ENCODE measurements around the gene NAALADL2. TPM values are rescaled to one million over a fixed set of nuclear protein-coding genes. Genes with fewer than 3 reads are reported as not detected.

Gene NAALADL2
- total RNA-seq, 1 donor from 2014 or later = 1.6 TPM

- no peaks in the 10 kb centered on the region for H3K36me3 Mint-ChIP-seq (ENCODE audit: unreplicated experiment)
- H3K4me3 Mint-ChIP-seq (ENCODE audit: unreplicated experiment) = no peak overlapping the region
- no peaks in the 10 kb centered on the region for H3K27me3 Mint-ChIP-seq (ENCODE audit: unreplicated experiment)
- no peaks in the 10 kb centered on the region for H3K9me3 Mint-ChIP-seq (ENCODE audit: unreplicated experiment)
- no peak for TF ChIP-seq CTCF (IDR thresholded peaks at IDR 0.05; ENCODE audit: partially characterized antibody, unreplicated experiment)
- H3K27ac Mint-ChIP-seq (ENCODE audit: unreplicated experiment) = no peak overlapping the region
- DNase-seq = no peak
- no peaks in the 10 kb centered on the region for H3K4me1 Mint-ChIP-seq (ENCODE audit: low read depth, unreplicated experiment)
Measured at GRCh38 chr3:175672119-175672689, 813.1 kb downstream of the NAALADL2 start.

GRCh38 chr3:175679568-175679967 lies 820.4 kb downstream of the NAALADL2 start:
- no peak for DNase-seq
- H3K36me3 Mint-ChIP-seq (ENCODE audit: unreplicated experiment) = no peaks in the 10 kb centered on the region
- no peak overlapping the region for H3K4me3 Mint-ChIP-seq (ENCODE audit: unreplicated experiment)
- no peak for TF ChIP-seq CTCF (IDR thresholded peaks at IDR 0.05; ENCODE audit: partially characterized antibody, unreplicated experiment)
- peaks cover 3% of the 10 kb centered on the region for H3K4me1 Mint-ChIP-seq (ENCODE audit: low read depth, unreplicated experiment)
- peaks cover 2% of the 10 kb centered on the region for H3K9me3 Mint-ChIP-seq (ENCODE audit: unreplicated experiment)
- no peak overlapping the region for H3K27ac Mint-ChIP-seq (ENCODE audit: unreplicated experiment)
- H3K27me3 Mint-ChIP-seq (ENCODE audit: unreplicated experiment) = no peaks in the 10 kb centered on the region

- H3K4me1 Mint-ChIP-seq (ENCODE audit: low read depth, unreplicated experiment) = no peaks in the 10 kb centered on the region
- no peak overlapping the region for H3K4me3 Mint-ChIP-seq (ENCODE audit: unreplicated experiment)
- DNase-seq = no peak
- no peak for TF ChIP-seq CTCF (IDR thresholded peaks at IDR 0.05; ENCODE audit: partially characterized antibody, unreplicated experiment)
- H3K36me3 Mint-ChIP-seq (ENCODE audit: unreplicated experiment) = no peaks in the 10 kb centered on the region
- H3K27ac Mint-ChIP-seq (ENCODE audit: unreplicated experiment) = no peak overlapping the region
- H3K27me3 Mint-ChIP-seq (ENCODE audit: unreplicated experiment) = no peaks in the 10 kb centered on the region
- no peaks in the 10 kb centered on the region for H3K9me3 Mint-ChIP-seq (ENCODE audit: unreplicated experiment)
Measured at GRCh38 chr3:175692256-175692655, 833.1 kb downstream of the NAALADL2 start.

GRCh38 chr3:175695251-175695650 lies 836.1 kb downstream of the NAALADL2 start:
- no peak for DNase-seq
- H3K36me3 Mint-ChIP-seq (ENCODE audit: unreplicated experiment) = no peaks in the 10 kb centered on the region
- no peaks in the 10 kb centered on the region for H3K27me3 Mint-ChIP-seq (ENCODE audit: unreplicated experiment)
- no peaks in the 10 kb centered on the region for H3K9me3 Mint-ChIP-seq (ENCODE audit: unreplicated experiment)
- TF ChIP-seq CTCF (IDR thresholded peaks at IDR 0.05; ENCODE audit: partially characterized antibody, unreplicated experiment) = no peak
- no peak overlapping the region for H3K4me3 Mint-ChIP-seq (ENCODE audit: unreplicated experiment)
- H3K4me1 Mint-ChIP-seq (ENCODE audit: low read depth, unreplicated experiment) = no peaks in the 10 kb centered on the region
- no peak overlapping the region for H3K27ac Mint-ChIP-seq (ENCODE audit: unreplicated experiment)

GRCh38 chr3:175702956-175703355 lies 843.8 kb downstream of the NAALADL2 start:
- Mint-ChIP-seq H3K27me3 (ENCODE audit: unreplicated experiment) (no peaks in the 10 kb centered on the region), H3K27ac (ENCODE audit: unreplicated experiment) (no peak overlapping the region), H3K36me3 (ENCODE audit: unreplicated experiment) (no peaks in the 10 kb centered on the region), H3K9me3 (ENCODE audit: unreplicated experiment) (no peaks in the 10 kb centered on the region), H3K4me1 (ENCODE audit: low read depth, unreplicated experiment) (no peaks in the 10 kb centered on the region), H3K4me3 (ENCODE audit: unreplicated experiment) (no peak overlapping the region)
- DNase-seq = no peak
- no peak for TF ChIP-seq CTCF (IDR thresholded peaks at IDR 0.05; ENCODE audit: partially characterized antibody, unreplicated experiment)

Data from glutamatergic neuron (in vitro differentiated cells).